Subcutaneous adipose tissue (tissue), 4 donors: ENCODE results near the gene TFF1. TPM values are rescaled to one million over a fixed set of nuclear protein-coding genes. Genes with fewer than 3 reads are reported as not detected.

Experiments used
- total RNA-seq, 4 donors: library from RNA; depleted of rRNA; stranded (reverse); fragments of >200 nt; gene quantifications; one replicate each; pipeline ENCODE4 v1.1.0, GENCODE V29; 2016
- TF ChIP-seq, protein P1 (sequence below): fragments of 450-650 bp; IDR thresholded peaks from one replicate; pipeline ENCODE4 v1.5.1; 2016; ENCODE audit warnings: low read depth, mild to moderate bottlenecking, control low read depth, antibody characterized with exemption, moderate library complexity

The TFF1 gene
- total RNA-seq, 4 donors from 2014 or later: not detected

DNA sequence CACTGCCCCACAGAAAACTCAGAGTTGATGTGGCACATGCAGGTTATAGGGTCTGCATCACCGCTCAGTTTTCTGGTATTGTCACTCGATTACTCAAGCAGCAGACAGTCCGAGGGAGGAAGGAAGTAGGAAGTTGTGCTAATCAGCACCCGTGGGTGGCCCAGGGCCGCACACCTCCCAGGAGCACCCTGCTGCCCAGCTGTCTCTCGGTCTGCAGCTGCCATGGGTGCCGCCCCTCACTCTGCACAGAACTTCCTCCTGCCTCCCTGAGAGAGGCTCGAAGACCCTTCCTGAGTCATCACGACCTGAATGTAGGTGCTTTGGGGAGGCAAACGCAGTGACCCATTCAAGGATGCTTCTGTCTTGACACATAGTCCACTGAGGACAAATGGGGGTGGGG, 47.0 kb downstream of the TFF1 start:
- TF ChIP-seq, protein P1, sequence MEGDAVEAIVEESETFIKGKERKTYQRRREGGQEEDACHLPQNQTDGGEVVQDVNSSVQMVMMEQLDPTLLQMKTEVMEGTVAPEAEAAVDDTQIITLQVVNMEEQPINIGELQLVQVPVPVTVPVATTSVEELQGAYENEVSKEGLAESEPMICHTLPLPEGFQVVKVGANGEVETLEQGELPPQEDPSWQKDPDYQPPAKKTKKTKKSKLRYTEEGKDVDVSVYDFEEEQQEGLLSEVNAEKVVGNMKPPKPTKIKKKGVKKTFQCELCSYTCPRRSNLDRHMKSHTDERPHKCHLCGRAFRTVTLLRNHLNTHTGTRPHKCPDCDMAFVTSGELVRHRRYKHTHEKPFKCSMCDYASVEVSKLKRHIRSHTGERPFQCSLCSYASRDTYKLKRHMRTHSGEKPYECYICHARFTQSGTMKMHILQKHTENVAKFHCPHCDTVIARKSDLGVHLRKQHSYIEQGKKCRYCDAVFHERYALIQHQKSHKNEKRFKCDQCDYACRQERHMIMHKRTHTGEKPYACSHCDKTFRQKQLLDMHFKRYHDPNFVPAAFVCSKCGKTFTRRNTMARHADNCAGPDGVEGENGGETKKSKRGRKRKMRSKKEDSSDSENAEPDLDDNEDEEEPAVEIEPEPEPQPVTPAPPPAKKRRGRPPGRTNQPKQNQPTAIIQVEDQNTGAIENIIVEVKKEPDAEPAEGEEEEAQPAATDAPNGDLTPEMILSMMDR: no peak

DNA sequence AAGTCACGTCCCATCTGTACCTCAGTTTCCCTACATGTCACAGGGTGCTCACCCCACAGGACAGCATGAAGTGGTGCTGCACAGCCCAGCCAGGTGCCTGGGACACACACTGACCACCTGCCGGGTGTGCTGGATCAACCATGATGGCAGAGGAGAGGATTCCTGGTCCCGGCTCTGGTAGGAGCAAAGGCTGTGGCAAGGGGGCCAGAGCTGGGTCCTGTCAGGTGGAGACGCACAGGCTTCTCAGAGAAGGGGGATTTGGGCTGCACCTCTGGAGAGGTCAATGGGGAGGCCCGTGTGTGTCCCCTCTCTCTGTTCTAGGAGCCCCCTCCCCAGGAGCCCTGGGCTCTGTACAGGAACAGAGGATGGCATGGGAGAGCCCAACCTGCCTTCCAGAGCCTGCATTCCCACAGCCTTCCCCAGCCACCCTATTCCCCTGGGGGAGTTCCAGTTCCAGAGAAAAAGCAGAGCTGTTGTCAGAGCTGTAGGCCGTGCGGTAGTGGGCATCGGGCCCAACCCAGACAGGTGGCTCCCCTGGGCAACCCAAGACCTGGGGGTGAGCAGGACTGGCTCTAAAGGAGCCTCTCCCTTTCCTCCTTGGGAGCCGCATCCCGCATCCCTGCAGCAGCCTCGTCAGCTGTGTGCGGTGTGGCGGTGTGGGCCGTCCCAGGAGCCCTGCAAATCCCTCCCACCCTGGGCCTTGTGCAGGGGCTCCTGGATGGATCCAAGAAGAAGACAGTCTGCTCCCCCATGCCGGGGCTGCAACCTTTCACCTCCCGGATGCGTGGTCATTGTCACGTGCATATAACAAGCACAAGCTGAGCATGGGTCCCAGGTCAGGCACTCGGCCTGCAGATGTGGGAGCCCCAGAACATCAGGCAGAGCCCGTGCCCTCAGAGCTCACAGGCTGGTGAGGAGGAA, 48.2 kb downstream of the TFF1 start:
- TF ChIP-seq, protein P1: no peak

DNA sequence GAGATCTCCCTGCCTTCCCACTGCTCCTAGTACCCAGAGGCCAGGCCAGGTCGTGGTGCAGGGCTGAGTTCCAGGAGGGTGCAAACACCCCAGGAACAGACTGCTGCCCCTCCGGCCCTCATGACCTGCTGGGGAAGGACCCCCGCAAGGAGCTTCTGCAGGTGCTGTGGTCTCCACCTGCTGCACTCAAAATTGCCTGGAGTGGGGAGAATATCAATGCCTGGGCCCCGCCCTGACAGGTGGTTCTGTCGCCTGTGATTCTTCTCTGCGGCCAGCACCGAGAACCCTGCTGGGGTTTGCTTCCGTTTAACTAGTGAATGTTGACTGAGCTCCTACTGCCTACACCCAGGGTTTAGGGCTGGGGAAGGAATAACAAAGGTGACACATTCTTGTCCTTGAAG, 49.0 kb downstream of the TFF1 start:
- TF ChIP-seq, protein P1: no peak

DNA sequence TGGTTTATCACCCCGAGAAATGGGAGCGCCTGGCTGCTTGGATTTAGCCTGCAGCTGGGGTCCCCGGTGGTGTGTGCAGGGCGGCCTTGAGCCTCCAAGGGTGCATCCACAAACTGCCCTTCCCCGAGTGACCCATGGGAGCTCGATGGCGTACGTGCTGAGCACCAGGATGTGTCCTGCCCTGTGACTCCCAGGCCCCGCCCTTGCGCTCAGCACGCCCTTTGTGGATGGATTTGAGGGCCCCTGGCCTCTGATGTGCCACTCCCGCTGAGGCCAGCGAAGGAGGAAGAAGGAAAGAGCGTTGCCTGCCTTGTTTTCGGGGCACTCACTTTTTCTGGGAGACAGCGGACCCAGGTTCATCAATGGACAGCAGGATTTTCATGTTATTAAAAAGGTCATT, 49.4 kb downstream of the TFF1 start:
- TF ChIP-seq, protein P1: no peak

DNA sequence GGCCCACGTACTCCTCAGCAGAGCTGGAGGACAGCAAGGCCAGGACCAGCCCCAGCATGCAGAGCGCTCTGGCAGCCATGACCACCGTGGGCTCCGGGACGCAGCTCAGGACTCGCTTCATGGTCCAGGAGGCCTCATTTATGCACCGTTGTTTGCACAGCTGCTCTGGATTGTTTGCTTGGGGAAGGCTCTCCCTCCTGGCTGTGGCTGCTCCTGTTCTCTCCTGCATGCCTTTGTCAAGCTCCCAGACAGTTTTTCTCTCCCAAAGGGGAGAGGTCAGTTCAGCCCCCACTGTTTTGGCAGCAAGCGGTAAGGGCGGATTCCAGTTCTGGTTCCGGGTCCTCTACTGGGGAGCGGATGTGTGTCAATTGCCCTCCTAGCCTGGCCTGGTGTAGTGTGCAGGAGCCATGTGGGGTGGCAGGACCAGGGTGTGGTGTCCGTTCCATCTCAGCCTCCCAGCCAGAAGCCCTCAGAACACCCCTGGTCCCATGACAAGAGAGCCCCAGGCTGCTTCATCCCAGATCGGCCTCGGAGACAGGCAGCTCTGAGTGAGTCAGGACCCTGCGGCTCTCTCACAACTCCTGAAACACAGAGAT, 50.9 kb downstream of the TFF1 start, which contains the start of gene TFF3:
Gene TFF3, minus strand, starts transcription at position 114 of the 596 bp plus-strand sequence. Its CDS starts 35 bp downstream, at position 79.
- TF ChIP-seq, protein P1: no peak

DNA sequence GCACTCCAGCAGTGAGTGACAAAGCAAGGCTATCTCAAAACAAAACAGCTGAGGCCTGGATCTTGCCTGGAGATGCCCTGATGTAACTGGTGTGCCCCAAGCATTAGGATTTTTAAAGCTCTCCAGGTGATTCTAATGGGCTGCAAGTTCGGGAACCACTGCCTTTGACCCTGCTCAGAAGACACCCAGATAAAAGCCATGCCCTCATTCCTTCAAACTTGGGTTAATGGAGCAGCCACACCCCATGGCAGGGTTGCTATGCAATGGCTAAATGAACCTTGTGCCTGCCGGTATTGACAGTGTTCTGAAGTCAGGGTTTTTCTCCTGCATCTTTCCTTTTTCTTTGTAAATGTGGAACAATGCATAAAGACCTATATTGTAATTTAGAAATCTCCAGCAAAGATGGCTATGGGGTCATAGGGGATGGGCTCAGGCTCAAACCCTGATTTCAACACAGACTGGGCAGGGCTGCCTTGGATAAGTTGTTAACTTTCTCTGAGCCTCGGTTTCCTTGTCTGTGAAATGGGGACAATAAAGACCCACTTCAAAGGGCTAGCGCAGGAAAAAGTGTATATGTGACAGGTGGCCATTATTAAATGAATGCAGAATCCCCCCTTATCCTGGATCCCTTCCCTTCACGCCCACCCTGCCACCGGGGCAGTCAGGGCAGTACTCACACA, 51.6 kb downstream of the TFF1 start:
- TF ChIP-seq, protein P1: no peak

DNA sequence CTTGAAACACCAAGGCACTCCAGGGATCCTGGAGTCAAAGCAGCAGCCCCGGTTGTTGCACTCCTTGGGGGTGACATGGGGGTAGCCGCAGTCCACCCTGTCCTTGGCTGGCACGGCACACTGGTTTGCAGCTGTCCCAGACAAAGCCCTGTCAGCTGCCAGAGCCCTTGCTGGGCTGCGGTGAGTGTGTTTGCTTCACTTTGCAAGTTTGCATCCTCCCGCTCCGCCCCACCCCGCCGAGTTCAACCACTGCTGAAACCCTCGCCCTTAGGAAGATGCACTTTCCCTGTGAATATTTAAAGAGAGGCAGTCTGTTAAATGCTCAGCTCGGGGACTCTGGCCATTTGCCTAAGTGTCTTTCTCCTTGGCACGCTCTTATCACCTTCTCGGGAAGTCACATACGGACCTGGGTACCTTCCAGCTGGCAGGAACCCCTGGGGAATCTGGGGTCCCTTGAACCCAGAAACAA, 52.8 kb downstream of the TFF1 start:
- TF ChIP-seq, protein P1: no peak
